ENCODE measurements around the gene FAM241A. TPM values are rescaled to one million over a fixed set of nuclear protein-coding genes. Genes with fewer than 3 reads are reported as not detected.
A peak's percentile ranks its signal among the peaks of the same experiment; 100 is the strongest.

FAM241A gene
- total and polyA plus RNA-seq, 9 of the 15 experiments (the other 6 are each of a cell fraction or from before 2014, with no cell fraction given), result 2.3 to 8.5 (median 5.3) TPM

GRCh38 chr4:112145790-112146501 lies 692 bp downstream of the FAM241A start (continued):
- no peak for TF ChIP-seq TBP (optimal IDR thresholded peaks at IDR 0.05; ENCODE audit: low read depth, low read length)
- no peak for TF ChIP-seq ZNF79 (CRISPR knock-in tag; IDR thresholded peaks at IDR 0.05; ENCODE audit: low read depth)
- no peak for TF ChIP-seq MXD1 (CRISPR knock-in tag; IDR thresholded peaks at IDR 0.05; ENCODE audit: borderline replicate concordance, poor library complexity, severe bottlenecking)
- TF ChIP-seq ZNF408 (CRISPR knock-in tag; IDR thresholded peaks at IDR 0.05; ENCODE audit: low read depth), result no peak
- no peak for TF ChIP-seq HIVEP1 (CRISPR knock-in tag; IDR thresholded peaks at IDR 0.05)
- no peak for TF ChIP-seq ELF2 (CRISPR knock-in tag; IDR thresholded peaks at IDR 0.05)
- peak; percentile 67; the same call in 1 of the 2 replicates for TF ChIP-seq SAFB (IDR thresholded peaks at IDR 0.05; ENCODE audit: borderline replicate concordance, low read depth, low read length)
- no peak for TF ChIP-seq CCAR2 (IDR thresholded peaks at IDR 0.05; ENCODE audit: low read depth, low read length)
- TF ChIP-seq ZNF197 (CRISPR knock-in tag; IDR thresholded peaks at IDR 0.05; ENCODE audit: low read depth), result no peak
- TF ChIP-seq ILK (tag; IDR thresholded peaks at IDR 0.05; ENCODE audit: borderline replicate concordance, low read depth), result no peak
- TF ChIP-seq, protein P1, sequence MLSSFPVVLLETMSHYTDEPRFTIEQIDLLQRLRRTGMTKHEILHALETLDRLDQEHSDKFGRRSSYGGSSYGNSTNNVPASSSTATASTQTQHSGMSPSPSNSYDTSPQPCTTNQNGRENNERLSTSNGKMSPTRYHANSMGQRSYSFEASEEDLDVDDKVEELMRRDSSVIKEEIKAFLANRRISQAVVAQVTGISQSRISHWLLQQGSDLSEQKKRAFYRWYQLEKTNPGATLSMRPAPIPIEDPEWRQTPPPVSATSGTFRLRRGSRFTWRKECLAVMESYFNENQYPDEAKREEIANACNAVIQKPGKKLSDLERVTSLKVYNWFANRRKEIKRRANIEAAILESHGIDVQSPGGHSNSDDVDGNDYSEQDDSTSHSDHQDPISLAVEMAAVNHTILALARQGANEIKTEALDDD (IDR thresholded peaks at IDR 0.05), result no peak
- TF ChIP-seq LCOR (CRISPR knock-in tag; IDR thresholded peaks at IDR 0.05), result no peak
- no peak for TF ChIP-seq ZNF696 (CRISPR knock-in tag; conservative IDR thresholded peaks at IDR 0.05)
- TF ChIP-seq RREB1 (CRISPR knock-in tag; IDR thresholded peaks at IDR 0.05), result no peak
- TF ChIP-seq SRF (CRISPR knock-in tag; IDR thresholded peaks at IDR 0.05), result no peak
- no peak for TF ChIP-seq ZNF23 (CRISPR knock-in tag; IDR thresholded peaks at IDR 0.05)
- TF ChIP-seq ZNF707 (CRISPR knock-in tag; conservative IDR thresholded peaks at IDR 0.05), result no peak
- TF ChIP-seq RFX5 (IDR thresholded peaks at IDR 0.05; ENCODE audit: low read depth, low read length), result no peak
- no peak for TF ChIP-seq ZNF232 (CRISPR knock-in tag; IDR thresholded peaks at IDR 0.05)
- TF ChIP-seq POLR2A (conservative IDR thresholded peaks at IDR 0.05), result 0 out of 2 replicates have a peak, but pooled peaks have one; percentile 12
- peak; percentile 73 for TF ChIP-seq RBFOX2 (IDR thresholded peaks at IDR 0.05; ENCODE audit: low read depth, low read length)

Measured in K562 (cell line).